Tibial nerve (tissue), 4 donors: ENCODE results near the gene PSENEN.

ENCODE experiments used
- CTCF ChIP-seq, 5 experiments: fragments of 200-600 bp in 3 of 5; fragments of 450-650 bp in 2 of 5; sonication (generic) in 3 of 5; IDR thresholded peaks; one replicate each; pipeline ENCODE4 v1.5.1; 2016 to 2019; ENCODE audit warnings: antibody characterized with exemption in 5 of 5, mild to moderate bottlenecking in 3 of 5, moderate library complexity in 2 of 5
- EP300 ChIP-seq, 2 donors: sonication (generic); formaldehyde crosslinking; IDR thresholded peaks; one replicate each; pipeline ENCODE4 v1.6.1; 2017; ENCODE audit warnings: antibody characterized with exemption in 2 of 2, mild to moderate bottlenecking in 1 of 2
- POLR2A ChIP-seq, 2 donors: fragments of 450-650 bp; IDR thresholded peaks; one replicate each; pipeline ENCODE4 v1.6.1; 2017; ENCODE audit warnings: antibody characterized with exemption in 2 of 2, mild to moderate bottlenecking in 2 of 2, moderate library complexity in 2 of 2

- TF ChIP-seq CTCF (IDR thresholded peaks at IDR 0.05) (no peak), POLR2A (IDR thresholded peaks at IDR 0.05) (no peak), EP300 (IDR thresholded peaks at IDR 0.05) (no peak)
Observed at GRCh38 chr19:35751839-35752745, 6.6 kb downstream of the PSENEN start.
